GM12878 (cell line): ENCODE results near the gene PHKA1. TPM values are rescaled to one million over a fixed set of nuclear protein-coding genes. Genes with fewer than 3 reads are reported as not detected.
"Not testable (repeated sequence)": the region's sequence is repeated elsewhere in the genome, so short reads cannot be mapped to it uniquely, and the experiment has no call there.

Experiments used
- ATAC-seq: fragments of 200-7000 bp; cut with Tn5 transposase; 3 replicates; pipeline ENCODE4 v1.9.1; 2020; ENCODE audit warnings: mild to moderate bottlenecking, moderate library complexity
- BruUV-seq: library from RNA; stranded (reverse); fragments of 400-500 nt; replicated peaks from 2 replicates; lab custom pipeline; 2021; lab: Mats Ljungman, UMichigan
- CTCF ChIA-PET: fragments of 300-600 bp; sonication (Branson Sonifier 250); formaldehyde crosslinking; extraction: SDS; loops from one replicate; lab custom pipeline; 2021; ENCODE audit warnings: inconsistent platforms; lab: Yijun Ruan, JAX
- POLR2A ChIA-PET: fragments of 350-600 bp; formaldehyde crosslinking; extraction: SDS; loops from one replicate; lab custom pipeline; 2021; ENCODE audit warnings: inconsistent platforms; lab: Charles Lee
- RAD21 ChIA-PET: fragments of 300-600 bp; sonication (Branson Sonifier 250); formaldehyde crosslinking; loops from one replicate; lab custom pipeline; 2023; ENCODE audit warnings: antibody characterized with exemption; ENCODE audit not compliant: unreplicated experiment; lab: Charles Lee
- SMC1A ChIA-PET: fragments of 300-600 bp; sonication (Branson Sonifier 250); formaldehyde crosslinking; loops from one replicate; lab custom pipeline; 2023; ENCODE audit not compliant: unreplicated experiment, uncharacterized antibody; lab: Charles Lee
- DNase-seq: peaks from one replicate; pipeline ENCODE4 v3.0.0-alpha.2; 2011; ENCODE audit warnings: low read depth, low spot score
- FAIRE-seq: peaks from 3 replicates; lab custom pipeline; 2011; peaks lifted over from hg19 to GRCh38; lab: Jason Lieb, UNC
- H2AFZ ChIP-seq: 2 replicates; pipeline ENCODE4 v1.6.0; 2011; ENCODE audit warnings: low read depth, low read length, control low read depth; ENCODE audit not compliant: control insufficient read depth
- H3K27ac ChIP-seq: 2 replicates; pipeline ENCODE4 v1.5.1; 2011; ENCODE audit warnings: control low read depth; ENCODE audit not compliant: control insufficient read depth, insufficient read depth
- H3K27me3 ChIP-seq, 2 experiments: replicated peaks in 1 of 2; 2 replicates each; pipeline versions ENCODE4 v1.6.0 to v1.6.1; 2011; ENCODE audit warnings: low read length in 1 of 2; ENCODE audit not compliant: control insufficient read depth in 2 of 2, insufficient read depth in 2 of 2
- H3K36me3 ChIP-seq, 2 experiments: 2 replicates each; pipeline ENCODE4 v1.5.1; 2011; ENCODE audit warnings: low read length in 1 of 2; ENCODE audit not compliant: control insufficient read depth in 2 of 2, insufficient read depth in 2 of 2
- H3K4me1 ChIP-seq: 2 replicates; pipeline ENCODE4 v1.6.1; 2011; ENCODE audit warnings: mild to moderate bottlenecking, low read length, moderate library complexity, mixed read lengths; ENCODE audit not compliant: control insufficient read depth, insufficient read depth
- H3K4me2 ChIP-seq: 2 replicates; pipeline ENCODE4 v1.6.0; 2011; ENCODE audit warnings: control low read depth; ENCODE audit not compliant: control insufficient read depth, insufficient read depth
- H3K4me3 ChIP-seq: fragments of 200-600 bp; sonication (generic); 2 replicates; pipeline ENCODE4 v1.5.1; 2016
- H3K79me2 ChIP-seq: 2 replicates; pipeline ENCODE4 v1.6.0; 2011; ENCODE audit warnings: low read length; ENCODE audit not compliant: control insufficient read depth, insufficient read depth
- H3K9ac ChIP-seq: 2 replicates; pipeline ENCODE4 v1.8.0; 2011; ENCODE audit warnings: low read length, control low read depth, mixed read lengths; ENCODE audit not compliant: control insufficient read depth, insufficient read depth
- H3K9me3 ChIP-seq: replicated peaks from 3 replicates; pipeline ENCODE4 v1.5.1; 2011; ENCODE audit warnings: mild to moderate bottlenecking, low read length; ENCODE audit not compliant: control insufficient read depth, insufficient read depth
- H4K20me1 ChIP-seq: 2 replicates; pipeline ENCODE4 v1.6.0; 2011; ENCODE audit not compliant: control insufficient read depth, insufficient read depth
- CEBPB ChIP-seq, 2 experiments: fragments of 150-350 bp in 1 of 2; IDR thresholded peaks; 2 replicates each; pipeline ENCODE4 v1.6.1; 2012 to 2014; ENCODE audit warnings: low read depth in 2 of 2, low read length in 2 of 2, borderline replicate concordance in 1 of 2, inconsistent platforms in 1 of 2
- CHD2 ChIP-seq: IDR thresholded peaks from 2 replicates; pipeline ENCODE4 v1.6.1; 2011; ENCODE audit warnings: low read depth, low read length, improper control_type of control experiment, borderline replicate concordance
- CHD4 ChIP-seq: fragments of 200-600 bp; sonication (generic); IDR thresholded peaks from 2 replicates; pipeline ENCODE4 v1.6.1; 2016; ENCODE audit warnings: mild to moderate bottlenecking
- IKZF2 ChIP-seq, 2 experiments: fragments of 450-650 bp; IDR thresholded peaks; 2 replicates each; pipeline ENCODE4 v1.6.1; 2017; ENCODE audit warnings: mild to moderate bottlenecking in 2 of 2, moderate library complexity in 2 of 2
- NFYA ChIP-seq: IDR thresholded peaks from 2 replicates; pipeline ENCODE4 v1.6.1; 2011; ENCODE audit warnings: low read depth, mild to moderate bottlenecking, low read length, improper control_type of control experiment, borderline replicate concordance
- PAX5 ChIP-seq: IDR thresholded peaks from 2 replicates; pipeline ENCODE4 v1.6.1; 2011; ENCODE audit warnings: low read depth, low read length, borderline replicate concordance
- RCOR1 ChIP-seq: conservative IDR thresholded peaks from 2 replicates; pipeline ENCODE4 v1.6.1; 2012; ENCODE audit warnings: low read depth, low read length, improper control_type of control experiment
- SKIL ChIP-seq: fragments of 450-650 bp; IDR thresholded peaks from 2 replicates; pipeline ENCODE4 v1.6.1; 2017; ENCODE audit warnings: mild to moderate bottlenecking, low read depth, inconsistent platforms; ENCODE audit not compliant: poor library complexity, severe bottlenecking
- SMC3 ChIP-seq: IDR thresholded peaks from 2 replicates; pipeline ENCODE4 v1.6.1; 2011; ENCODE audit warnings: low read length, improper control_type of control experiment, borderline replicate concordance
- TARDBP ChIP-seq: IDR thresholded peaks from 2 replicates; pipeline ENCODE4 v1.6.1; 2016; ENCODE audit warnings: borderline replicate concordance
- ZNF217 ChIP-seq: fragments of 450-650 bp; IDR thresholded peaks from 2 replicates; pipeline ENCODE4 v1.6.1; 2017; ENCODE audit warnings: antibody characterized with exemption, mild to moderate bottlenecking
- ZSCAN29 ChIP-seq: fragments of 450-650 bp; IDR thresholded peaks from 2 replicates; pipeline ENCODE4 v1.6.1; 2017; ENCODE audit warnings: mild to moderate bottlenecking, moderate library complexity
- ZZZ3 ChIP-seq: IDR thresholded peaks from 2 replicates; pipeline ENCODE4 v1.6.1; 2011; ENCODE audit warnings: low read depth; ENCODE audit not compliant: control insufficient read depth, insufficient read length
- WGBS: methylation state at CpG from one replicate; pipeline ENCODE4 v1.1.6; 2016; ENCODE audit warnings: low lambda C conversion rate; ENCODE audit not compliant: insufficient replicate concordance, insufficient coverage; ENCODE audit errors: missing lambda C conversion rate; 5-methylcytosine and 5-hydroxymethylcytosine counted together
- in situ Hi-C: fragments of 300-500 bp; cut with MboI; formaldehyde crosslinking; loops from 9 replicates; pipeline ENCODE4 v1.14.3; 2018; ENCODE audit warnings: mixed read lengths
- intact Hi-C: fragments of 100-400 bp; cut with micrococcal nuclease; formaldehyde crosslinking; loops from one replicate; pipeline ENCODE4 v1.14.2; 2022; ENCODE audit not compliant: unreplicated experiment
- polyA plus RNA-seq, 11 experiments: library from polyadenylated mRNA; depleted of rRNA in 4 of 11; unstranded in 6 of 11; stranded (reverse) in 5 of 11; fragments of >200 nt; fragmentation: Nextera tagmentation in 4 of 11; fragmentation: Illumina TruSeq in 1 of 11; extraction: Ambion mirVana in 4 of 11; extraction: Trizol in 1 of 11; gene quantifications; 1 replicate in 1 of 11; 2 replicates in 10 of 11; pipeline versions ENCODE4 v1.2.1 to v1.2.3, GENCODE V29; 2011 to 2016; ENCODE audit warnings: inconsistent platforms in 2 of 11, missing spikeins in 2 of 11, low read depth in 1 of 11
- total RNA-seq, 4 experiments: library from RNA; depleted of rRNA in 3 of 4; stranded (reverse); fragments of >200 nt in 3 of 4; fragmentation: Illumina TruSeq in 1 of 4; extraction: Trizol in 1 of 4; gene quantifications; 2 replicates each; pipeline versions ENCODE4 v1.2.1 to v1.2.3, GENCODE V29; 2013 to 2021
- TF ChIP-seq, protein P1 (sequence below): fragments of 450-650 bp; IDR thresholded peaks from 2 replicates; pipeline ENCODE4 v1.6.1; 2018; ENCODE audit warnings: borderline replicate concordance, mild to moderate bottlenecking; ENCODE audit not compliant: partially characterized antibody

The PHKA1 gene
- total and polyA plus RNA-seq, 10 of the 15 experiments (the other 5 are each of a cell fraction or from before 2014, with no cell fraction given) = under 0.01 to 0.15 (median 0.05) TPM; not detected in 4

DNA sequence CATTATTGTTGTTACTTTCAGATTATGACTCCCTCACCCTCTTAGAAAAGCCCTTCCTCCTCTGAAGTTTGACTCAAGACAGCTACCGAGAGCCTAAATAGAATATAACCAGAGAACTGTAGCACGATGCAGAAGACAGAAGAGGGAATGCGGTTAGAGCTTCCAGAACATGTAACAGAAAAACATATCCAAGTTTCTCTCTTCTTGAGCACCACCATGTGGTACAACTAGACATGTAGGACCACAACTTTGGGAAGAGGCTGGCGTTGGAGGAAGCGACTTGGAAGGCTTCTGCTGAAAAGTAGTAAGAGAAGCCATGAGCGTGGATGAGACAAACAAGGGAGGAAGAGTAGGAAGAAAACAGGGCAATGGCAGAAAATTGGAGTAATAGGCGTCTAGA lies 31.4 kb upstream of the PHKA1 start:
- ATAC-seq, SMC1A ChIA-PET, H3K9ac ChIP-seq, H4K20me1 ChIP-seq, POLR2A ChIA-PET, CTCF ChIA-PET, H3K4me3 ChIP-seq, H3K27me3 ChIP-seq, H3K4me1 ChIP-seq, H3K4me2 ChIP-seq, DNase-seq, FAIRE-seq, H3K27ac ChIP-seq, intact Hi-C loops, H2AFZ ChIP-seq, in situ Hi-C loops, BruUV-seq, H3K36me3 ChIP-seq, H3K9me3 ChIP-seq, H3K79me2 ChIP-seq, RAD21 ChIA-PET: not testable (repeated sequence)
- WGBS = no CpG with 5 or more reads among the region's 7 CpGs

DNA sequence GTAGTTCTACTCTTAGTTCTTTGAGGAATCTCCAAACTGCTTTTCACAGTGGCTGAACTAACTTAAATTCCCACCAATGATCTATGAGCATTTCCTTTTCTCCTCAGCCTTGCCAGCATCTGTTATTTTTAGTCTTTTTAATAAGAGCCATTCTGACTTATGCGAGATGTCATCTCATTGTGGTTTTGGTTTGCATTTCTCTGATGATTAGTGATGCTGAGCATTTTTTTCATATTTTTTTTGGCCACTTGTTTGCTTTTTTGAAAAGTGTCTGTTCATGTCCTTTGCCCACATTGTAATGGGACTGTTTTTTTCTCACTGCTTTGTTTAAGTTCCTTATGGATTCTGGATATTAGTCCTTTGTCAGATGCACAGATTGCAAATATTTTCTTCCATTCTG lies 21.5 kb upstream of the PHKA1 start:
- intact Hi-C loops = no loop called here
- no peak for TF ChIP-seq CHD4
- no peak for TF ChIP-seq CEBPB (IDR thresholded peaks at IDR 0.05; ENCODE audit: borderline replicate concordance in 1 of 2, low read depth in 2 of 2, low read length in 2 of 2)
- no peak for TF ChIP-seq CHD2
- no peak for TF ChIP-seq NFYA
- TF ChIP-seq ZNF217 = no peak
- no peak for TF ChIP-seq ZSCAN29
- no peak for TF ChIP-seq IKZF2 (IDR thresholded peaks at IDR 0.05)
- TF ChIP-seq ZZZ3 = no peak
- no peak for TF ChIP-seq SMC3
- TF ChIP-seq, protein P1, sequence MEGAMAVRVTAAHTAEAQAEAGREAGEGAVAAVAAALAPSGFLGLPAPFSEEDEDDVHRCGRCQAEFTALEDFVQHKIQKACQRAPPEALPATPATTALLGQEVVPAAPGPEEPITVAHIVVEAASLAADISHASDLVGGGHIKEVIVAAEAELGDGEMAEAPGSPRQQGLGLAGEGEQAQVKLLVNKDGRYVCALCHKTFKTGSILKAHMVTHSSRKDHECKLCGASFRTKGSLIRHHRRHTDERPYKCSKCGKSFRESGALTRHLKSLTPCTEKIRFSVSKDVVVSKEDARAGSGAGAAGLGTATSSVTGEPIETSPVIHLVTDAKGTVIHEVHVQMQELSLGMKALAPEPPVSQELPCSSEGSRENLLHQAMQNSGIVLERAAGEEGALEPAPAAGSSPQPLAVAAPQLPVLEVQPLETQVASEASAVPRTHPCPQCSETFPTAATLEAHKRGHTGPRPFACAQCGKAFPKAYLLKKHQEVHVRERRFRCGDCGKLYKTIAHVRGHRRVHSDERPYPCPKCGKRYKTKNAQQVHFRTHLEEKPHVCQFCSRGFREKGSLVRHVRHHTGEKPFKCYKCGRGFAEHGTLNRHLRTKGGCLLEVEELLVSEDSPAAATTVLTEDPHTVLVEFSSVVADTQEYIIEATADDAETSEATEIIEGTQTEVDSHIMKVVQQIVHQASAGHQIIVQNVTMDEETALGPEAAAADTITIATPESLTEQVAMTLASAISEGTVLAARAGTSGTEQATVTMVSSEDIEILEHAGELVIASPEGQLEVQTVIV = no peak
- TF ChIP-seq PAX5 = no peak
- TF ChIP-seq SKIL = no peak
- TF ChIP-seq TARDBP = no peak
- TF ChIP-seq RCOR1 = no peak

More for the DNA sequence above, 21.5 kb upstream of the PHKA1 start:
- no peak for FAIRE-seq
- 40% methylated on average over 1 of the region's 1 CpG for WGBS
- SMC1A ChIA-PET = no interaction called here
- H3K9me3 ChIP-seq = no peaks in the 10 kb centered on the region; the same call in 2 of the 3 replicates
- no peaks in the 10 kb centered on the region for H3K36me3 ChIP-seq
- no peak overlapping the region for H3K9ac ChIP-seq
- H3K4me2 ChIP-seq = no peak overlapping the region
- no peaks in the 10 kb centered on the region for H4K20me1 ChIP-seq
- no peaks in the 10 kb centered on the region for H3K4me1 ChIP-seq
- H3K27me3 ChIP-seq = no peaks in the 10 kb centered on the region
- RAD21 ChIA-PET = no interaction called here
- H3K4me3 ChIP-seq = no peak overlapping the region
- CTCF ChIA-PET = no interaction called here
- ATAC-seq = no peak
- in situ Hi-C loops = no loop called here
- no TSS peak for BruUV-seq
- DNase-seq = no peak
- H2AFZ ChIP-seq = no peak overlapping the region
- H3K79me2 ChIP-seq = no peaks in the 10 kb centered on the region
- POLR2A ChIA-PET = no interaction called here
- no peak overlapping the region for H3K27ac ChIP-seq
